HEK293 (cell line): ENCODE measurements around the gene TCF12.

Experiments used
- AEBP2 ChIP-seq: fragments of 450-650 bp; formaldehyde crosslinking; IDR thresholded peaks from 2 replicates; pipeline ENCODE4 v1.5.1; 2016; ENCODE audit warnings: missing biosample characterization, missing genetic modification characterization, borderline replicate concordance
- CTCF ChIP-seq: fragments of 450-650 bp; formaldehyde crosslinking; IDR thresholded peaks from 2 replicates; pipeline ENCODE4 v1.5.1; 2016; ENCODE audit warnings: missing biosample characterization, missing genetic modification characterization
- GLI4 ChIP-seq: fragments of 450-650 bp; formaldehyde crosslinking; IDR thresholded peaks from 2 replicates; pipeline ENCODE4 v1.5.1; 2016; ENCODE audit warnings: missing biosample characterization, missing genetic modification characterization
- ZNF10 ChIP-seq: fragments of 450-650 bp; formaldehyde crosslinking; IDR thresholded peaks from 2 replicates; pipeline ENCODE4 v1.5.1; 2017; ENCODE audit warnings: missing biosample characterization, missing genetic modification characterization
- ZNF23 ChIP-seq: fragments of 450-650 bp; formaldehyde crosslinking; IDR thresholded peaks from 2 replicates; pipeline ENCODE4 v1.5.1; 2016; ENCODE audit warnings: missing biosample characterization, missing genetic modification characterization, borderline replicate concordance
- ZNF274 ChIP-seq, 2 experiments: fragments of 200-500 bp in 1 of 2; fragments of 450-650 bp in 1 of 2; sonication (Bioruptor generic) in 1 of 2; formaldehyde crosslinking in 1 of 2; IDR thresholded peaks; 2 replicates each; pipeline versions ENCODE4 v1.5.1 to v1.6.1; 2014 to 2016; ENCODE audit warnings: borderline replicate concordance in 1 of 2, inconsistent platforms in 1 of 2, low read length in 1 of 2, missing biosample characterization in 1 of 2, missing genetic modification characterization in 1 of 2
- ZNF366 ChIP-seq: fragments of 450-650 bp; formaldehyde crosslinking; conservative IDR thresholded peaks from 2 replicates; pipeline ENCODE4 v1.5.1; 2016; ENCODE audit warnings: missing biosample characterization, missing genetic modification characterization
- ZNF510 ChIP-seq: fragments of 450-650 bp; formaldehyde crosslinking; IDR thresholded peaks from 2 replicates; pipeline ENCODE4 v1.5.1; 2018; ENCODE audit warnings: mild to moderate bottlenecking, missing genetic modification characterization, missing biosample characterization; ENCODE audit not compliant: insufficient replicate concordance
- TF ChIP-seq, protein P1 (sequence below): fragments of 450-650 bp; formaldehyde crosslinking; IDR thresholded peaks from 2 replicates; pipeline ENCODE4 v1.5.1; 2016; ENCODE audit warnings: missing biosample characterization, missing genetic modification characterization
- TF ChIP-seq, protein P2 (sequence below): fragments of 450-650 bp; formaldehyde crosslinking; IDR thresholded peaks from 2 replicates; pipeline ENCODE4 v1.5.1; 2016; ENCODE audit warnings: missing biosample characterization, missing genetic modification characterization

GRCh38 chr15:57138349-57138788 lies 219.9 kb downstream of the TCF12 start:
- 0 out of 2 replicates have a peak, but pooled peaks have one; percentile 8 for TF ChIP-seq CTCF (tag by site-specific recombination)
- TF ChIP-seq, protein P1, sequence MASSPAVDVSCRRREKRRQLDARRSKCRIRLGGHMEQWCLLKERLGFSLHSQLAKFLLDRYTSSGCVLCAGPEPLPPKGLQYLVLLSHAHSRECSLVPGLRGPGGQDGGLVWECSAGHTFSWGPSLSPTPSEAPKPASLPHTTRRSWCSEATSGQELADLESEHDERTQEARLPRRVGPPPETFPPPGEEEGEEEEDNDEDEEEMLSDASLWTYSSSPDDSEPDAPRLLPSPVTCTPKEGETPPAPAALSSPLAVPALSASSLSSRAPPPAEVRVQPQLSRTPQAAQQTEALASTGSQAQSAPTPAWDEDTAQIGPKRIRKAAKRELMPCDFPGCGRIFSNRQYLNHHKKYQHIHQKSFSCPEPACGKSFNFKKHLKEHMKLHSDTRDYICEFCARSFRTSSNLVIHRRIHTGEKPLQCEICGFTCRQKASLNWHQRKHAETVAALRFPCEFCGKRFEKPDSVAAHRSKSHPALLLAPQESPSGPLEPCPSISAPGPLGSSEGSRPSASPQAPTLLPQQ (tag by site-specific recombination): no peak
- no peak for TF ChIP-seq ZNF10 (tag by site-specific recombination)
- TF ChIP-seq GLI4 (tag by site-specific recombination): no peak
- TF ChIP-seq AEBP2 (tag by site-specific recombination): no peak
- TF ChIP-seq ZNF366 (tag by site-specific recombination): no peak
- no peak for TF ChIP-seq ZNF510 (tag by site-specific recombination)
- TF ChIP-seq ZNF23: no peak
- TF ChIP-seq, protein P2, sequence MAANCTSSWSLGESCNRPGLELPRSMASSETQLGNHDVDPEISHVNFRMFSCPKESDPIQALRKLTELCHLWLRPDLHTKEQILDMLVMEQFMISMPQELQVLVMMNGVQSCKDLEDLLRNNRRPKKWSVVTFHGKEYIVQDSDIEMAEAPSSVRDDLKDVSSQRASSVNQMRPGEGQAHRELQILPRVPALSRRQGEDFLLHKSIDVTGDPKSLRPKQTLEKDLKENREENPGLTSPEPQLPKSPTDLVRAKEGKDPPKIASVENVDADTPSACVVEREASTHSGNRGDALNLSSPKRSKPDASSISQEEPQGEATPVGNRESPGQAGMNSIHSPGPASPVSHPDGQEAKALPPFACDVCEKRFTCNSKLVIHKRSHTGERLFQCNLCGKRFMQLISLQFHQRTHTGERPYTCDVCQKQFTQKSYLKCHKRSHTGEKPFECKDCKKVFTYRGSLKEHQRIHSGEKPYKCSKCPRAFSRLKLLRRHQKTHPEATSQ (tag by site-specific recombination): no peak
- TF ChIP-seq ZNF274 (IDR thresholded peaks at IDR 0.05; ENCODE audit: low read length): no peak
- TF ChIP-seq ZNF274 (tag by site-specific recombination; IDR thresholded peaks at IDR 0.05; ENCODE audit: borderline replicate concordance): no peak
